Measurements from ENCODE around the gene MSH2.
"Not testable (repeated sequence)": the region's sequence is repeated elsewhere in the genome, so short reads cannot be mapped to it uniquely, and the experiment has no call there.

- TF ChIP-seq, protein P1, sequence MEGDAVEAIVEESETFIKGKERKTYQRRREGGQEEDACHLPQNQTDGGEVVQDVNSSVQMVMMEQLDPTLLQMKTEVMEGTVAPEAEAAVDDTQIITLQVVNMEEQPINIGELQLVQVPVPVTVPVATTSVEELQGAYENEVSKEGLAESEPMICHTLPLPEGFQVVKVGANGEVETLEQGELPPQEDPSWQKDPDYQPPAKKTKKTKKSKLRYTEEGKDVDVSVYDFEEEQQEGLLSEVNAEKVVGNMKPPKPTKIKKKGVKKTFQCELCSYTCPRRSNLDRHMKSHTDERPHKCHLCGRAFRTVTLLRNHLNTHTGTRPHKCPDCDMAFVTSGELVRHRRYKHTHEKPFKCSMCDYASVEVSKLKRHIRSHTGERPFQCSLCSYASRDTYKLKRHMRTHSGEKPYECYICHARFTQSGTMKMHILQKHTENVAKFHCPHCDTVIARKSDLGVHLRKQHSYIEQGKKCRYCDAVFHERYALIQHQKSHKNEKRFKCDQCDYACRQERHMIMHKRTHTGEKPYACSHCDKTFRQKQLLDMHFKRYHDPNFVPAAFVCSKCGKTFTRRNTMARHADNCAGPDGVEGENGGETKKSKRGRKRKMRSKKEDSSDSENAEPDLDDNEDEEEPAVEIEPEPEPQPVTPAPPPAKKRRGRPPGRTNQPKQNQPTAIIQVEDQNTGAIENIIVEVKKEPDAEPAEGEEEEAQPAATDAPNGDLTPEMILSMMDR (IDR thresholded peaks at IDR 0.05) = not testable (repeated sequence)
- TF ChIP-seq POLR2A (IDR thresholded peaks at IDR 0.05) = not testable (repeated sequence)
Measured at GRCh38 chr2:47361505-47362229, 41.3 kb upstream of the MSH2 start.
